ENCODE measurements around the gene ST7.

DNA sequence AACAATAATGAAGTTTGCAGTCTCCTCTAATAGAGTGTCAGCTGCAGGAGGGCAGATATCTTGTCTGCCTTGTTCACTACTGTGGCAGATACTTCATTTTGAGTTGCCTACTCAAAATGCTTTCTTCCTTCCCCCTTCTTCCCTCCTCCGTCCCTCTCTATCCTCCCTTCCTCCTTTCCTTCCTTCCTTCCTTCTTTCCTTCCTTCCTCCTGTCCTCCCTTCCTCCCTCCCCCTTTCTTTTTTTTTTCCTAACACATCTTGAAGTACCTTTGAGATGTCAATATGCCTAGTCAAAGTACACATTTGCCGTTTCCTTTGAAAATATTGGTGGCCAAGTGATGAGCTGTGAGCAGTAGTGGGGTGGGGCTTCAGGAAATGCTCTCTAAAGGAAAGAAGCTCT is 18.7 kb upstream of the ST7 start:
- TF ChIP-seq, protein P1, sequence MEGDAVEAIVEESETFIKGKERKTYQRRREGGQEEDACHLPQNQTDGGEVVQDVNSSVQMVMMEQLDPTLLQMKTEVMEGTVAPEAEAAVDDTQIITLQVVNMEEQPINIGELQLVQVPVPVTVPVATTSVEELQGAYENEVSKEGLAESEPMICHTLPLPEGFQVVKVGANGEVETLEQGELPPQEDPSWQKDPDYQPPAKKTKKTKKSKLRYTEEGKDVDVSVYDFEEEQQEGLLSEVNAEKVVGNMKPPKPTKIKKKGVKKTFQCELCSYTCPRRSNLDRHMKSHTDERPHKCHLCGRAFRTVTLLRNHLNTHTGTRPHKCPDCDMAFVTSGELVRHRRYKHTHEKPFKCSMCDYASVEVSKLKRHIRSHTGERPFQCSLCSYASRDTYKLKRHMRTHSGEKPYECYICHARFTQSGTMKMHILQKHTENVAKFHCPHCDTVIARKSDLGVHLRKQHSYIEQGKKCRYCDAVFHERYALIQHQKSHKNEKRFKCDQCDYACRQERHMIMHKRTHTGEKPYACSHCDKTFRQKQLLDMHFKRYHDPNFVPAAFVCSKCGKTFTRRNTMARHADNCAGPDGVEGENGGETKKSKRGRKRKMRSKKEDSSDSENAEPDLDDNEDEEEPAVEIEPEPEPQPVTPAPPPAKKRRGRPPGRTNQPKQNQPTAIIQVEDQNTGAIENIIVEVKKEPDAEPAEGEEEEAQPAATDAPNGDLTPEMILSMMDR (conservative IDR thresholded peaks at IDR 0.05 in 1 of 2, IDR thresholded peaks at IDR 0.05 in 1 of 2; ENCODE audit: extremely low read depth in 1 of 2, insufficient read depth in 1 of 2, low read depth in 1 of 2, low read length in 2 of 2): no peak
- TF ChIP-seq EZH2 (IDR thresholded peaks at IDR 0.05; ENCODE audit: borderline replicate concordance, low read length): no peak

All from mammary epithelial cell (primary cell).